Measurements from ENCODE around the gene GNAI3.

GRCh38 chr1:109624201-109625010 lies 76.0 kb downstream of the GNAI3 start:
- TF ChIP-seq CTCF (IDR thresholded peaks at IDR 0.05) (no peak), POLR2A (IDR thresholded peaks at IDR 0.05) (no peak)
